Epithelial cell of proximal tubule (primary cell): Measurements from ENCODE around the gene UGT1A5. TPM values are rescaled to one million over a fixed set of nuclear protein-coding genes. Genes with fewer than 3 reads are reported as not detected.

ENCODE experiments used
- DNase-seq: peaks from one replicate; pipeline ENCODE4 v3.0.0-alpha.2; 2011; ENCODE audit warnings: low read depth
- H3K4me3 ChIP-seq: 2 replicates; pipeline ENCODE4 v1.5.1; 2011; ENCODE audit warnings: low read depth, mild to moderate bottlenecking, low read length
- total RNA-seq: library from RNA; depleted of rRNA; stranded (reverse); fragments of >200 nt; gene quantifications from 2 replicates; pipeline ENCODE4 v1.2.3, GENCODE V29; 2015
- TF ChIP-seq, protein P1 (sequence below): conservative IDR thresholded peaks from 2 replicates; pipeline ENCODE4 v1.5.1; 2012; ENCODE audit warnings: low read depth, mild to moderate bottlenecking, low read length

The UGT1A5 gene
- total RNA-seq, 1 donor from 2014 or later: not detected

DNA sequence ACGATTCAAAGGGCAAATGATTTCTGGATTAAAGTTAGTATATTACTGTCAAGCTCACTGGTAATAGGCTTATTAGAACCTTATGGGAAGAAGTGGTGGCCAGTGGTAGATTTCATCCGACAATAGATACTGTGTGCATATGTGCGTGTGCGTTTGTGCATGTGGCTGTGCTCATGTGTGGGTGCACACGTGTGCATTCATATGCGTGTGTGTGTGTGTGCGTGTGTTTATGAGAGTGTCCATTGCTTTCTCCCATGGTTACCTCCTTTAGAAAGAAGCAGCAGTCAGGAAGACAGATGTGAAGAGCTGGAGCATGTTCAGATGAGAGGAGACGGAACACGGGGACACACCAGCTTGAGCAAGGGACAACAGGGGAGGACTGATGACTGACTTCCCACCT is 56.6 kb downstream of the UGT1A5 start:
- TF ChIP-seq, protein P1, sequence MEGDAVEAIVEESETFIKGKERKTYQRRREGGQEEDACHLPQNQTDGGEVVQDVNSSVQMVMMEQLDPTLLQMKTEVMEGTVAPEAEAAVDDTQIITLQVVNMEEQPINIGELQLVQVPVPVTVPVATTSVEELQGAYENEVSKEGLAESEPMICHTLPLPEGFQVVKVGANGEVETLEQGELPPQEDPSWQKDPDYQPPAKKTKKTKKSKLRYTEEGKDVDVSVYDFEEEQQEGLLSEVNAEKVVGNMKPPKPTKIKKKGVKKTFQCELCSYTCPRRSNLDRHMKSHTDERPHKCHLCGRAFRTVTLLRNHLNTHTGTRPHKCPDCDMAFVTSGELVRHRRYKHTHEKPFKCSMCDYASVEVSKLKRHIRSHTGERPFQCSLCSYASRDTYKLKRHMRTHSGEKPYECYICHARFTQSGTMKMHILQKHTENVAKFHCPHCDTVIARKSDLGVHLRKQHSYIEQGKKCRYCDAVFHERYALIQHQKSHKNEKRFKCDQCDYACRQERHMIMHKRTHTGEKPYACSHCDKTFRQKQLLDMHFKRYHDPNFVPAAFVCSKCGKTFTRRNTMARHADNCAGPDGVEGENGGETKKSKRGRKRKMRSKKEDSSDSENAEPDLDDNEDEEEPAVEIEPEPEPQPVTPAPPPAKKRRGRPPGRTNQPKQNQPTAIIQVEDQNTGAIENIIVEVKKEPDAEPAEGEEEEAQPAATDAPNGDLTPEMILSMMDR: no peak
- no peak overlapping the region for H3K4me3 ChIP-seq
- no peak for DNase-seq

DNA sequence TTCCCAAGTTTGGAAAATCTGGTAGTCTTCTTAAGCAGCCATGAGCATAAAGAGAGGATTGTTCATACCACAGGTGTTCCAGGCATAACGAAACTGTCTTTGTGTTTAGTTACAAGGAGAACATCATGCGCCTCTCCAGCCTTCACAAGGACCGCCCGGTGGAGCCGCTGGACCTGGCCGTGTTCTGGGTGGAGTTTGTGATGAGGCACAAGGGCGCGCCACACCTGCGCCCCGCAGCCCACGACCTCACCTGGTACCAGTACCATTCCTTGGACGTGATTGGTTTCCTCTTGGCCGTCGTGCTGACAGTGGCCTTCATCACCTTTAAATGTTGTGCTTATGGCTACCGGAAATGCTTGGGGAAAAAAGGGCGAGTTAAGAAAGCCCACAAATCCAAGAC is 59.4 kb downstream of the UGT1A5 start:
- H3K4me3 ChIP-seq: no peak overlapping the region
- TF ChIP-seq, protein P1: no peak
- DNase-seq: no peak

DNA sequence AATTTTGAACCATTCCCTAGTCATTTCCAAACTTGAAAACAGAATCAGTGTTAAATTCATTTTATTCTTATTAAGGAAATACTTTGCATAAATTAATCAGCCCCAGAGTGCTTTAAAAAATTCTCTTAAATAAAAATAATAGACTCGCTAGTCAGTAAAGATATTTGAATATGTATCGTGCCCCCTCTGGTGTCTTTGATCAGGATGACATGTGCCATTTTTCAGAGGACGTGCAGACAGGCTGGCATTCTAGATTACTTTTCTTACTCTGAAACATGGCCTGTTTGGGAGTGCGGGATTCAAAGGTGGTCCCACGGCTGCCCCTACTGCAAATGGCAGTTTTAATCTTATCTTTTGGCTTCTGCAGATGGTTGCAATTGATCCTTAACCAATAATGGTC is 59.9 kb downstream of the UGT1A5 start:
- no peak for DNase-seq

DNA sequence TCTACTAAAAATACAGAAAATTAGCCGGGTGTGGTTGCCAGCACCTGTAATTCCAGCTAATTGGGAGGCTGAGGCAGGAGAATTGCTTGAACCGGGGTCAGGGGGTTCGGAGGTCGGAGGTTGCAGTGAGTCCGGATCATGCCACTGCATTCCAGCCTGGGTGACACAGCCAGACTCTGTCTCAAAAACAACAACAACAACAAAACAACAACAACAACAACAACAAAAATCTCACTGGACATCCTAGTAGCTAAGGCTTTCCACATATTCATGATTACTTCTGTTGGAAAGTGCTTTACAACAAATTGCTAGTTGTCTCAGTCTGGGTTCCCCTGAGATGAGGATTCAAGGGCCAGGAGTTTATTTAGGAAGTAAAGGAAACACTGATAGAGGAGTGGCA is 61.1 kb downstream of the UGT1A5 start:
- DNase-seq: no peak
- H3K4me3 ChIP-seq: no peak overlapping the region
- TF ChIP-seq, protein P1: no peak

More for the DNA sequence above, 59.9 kb downstream of the UGT1A5 start:
- TF ChIP-seq, protein P1: no peak
- H3K4me3 ChIP-seq: no peak overlapping the region

DNA sequence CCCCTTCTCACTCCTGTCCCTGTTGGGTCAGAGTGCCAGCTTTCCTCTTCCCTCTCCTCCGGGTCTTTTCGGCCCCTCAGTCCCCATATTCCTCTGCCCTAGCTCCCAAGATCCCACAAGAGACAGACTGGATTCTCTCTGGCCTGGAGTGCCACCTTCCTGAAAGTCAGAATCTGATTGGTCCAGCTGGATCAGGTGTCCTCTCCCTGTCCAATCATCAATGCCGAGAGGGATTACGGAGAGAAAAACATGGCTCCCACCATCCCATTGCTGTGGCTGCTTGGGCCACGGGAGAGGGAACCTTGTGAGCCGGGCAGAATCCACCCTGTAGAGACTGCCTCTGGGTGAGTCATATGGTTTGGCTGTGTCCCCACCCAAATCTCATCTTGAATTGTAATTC is 62.7 kb downstream of the UGT1A5 start:
- DNase-seq: no peak
- TF ChIP-seq, protein P1: no peak

DNA sequence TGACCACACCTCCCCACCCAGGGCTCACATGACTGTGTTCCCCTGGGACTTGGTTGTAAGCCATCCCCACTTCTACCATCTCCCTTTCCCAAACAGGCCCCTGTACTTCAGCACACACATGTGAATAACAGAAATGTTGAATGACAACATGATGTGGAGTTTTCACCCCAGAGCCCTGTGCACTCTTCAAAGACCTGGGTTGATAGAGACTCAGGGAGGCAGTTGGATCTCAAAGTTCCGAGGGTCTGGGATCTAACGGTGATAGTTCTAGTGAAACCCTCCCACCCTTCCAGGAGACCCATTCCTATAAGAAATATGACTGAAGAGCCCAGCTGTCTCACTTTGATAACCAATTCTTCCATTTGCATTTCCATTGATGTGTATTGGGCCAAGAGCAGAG is 65.3 kb downstream of the UGT1A5 start, which contains the start of gene MROH2A:
MROH2A (plus strand) TSS at position 301 of the 400 bp plus-strand sequence. CDS start 1,029 bp downstream, outside the sequence.
- TF ChIP-seq, protein P1: no peak
- DNase-seq: no peak
- no peak within 1 kb of the TSS for H3K4me3 ChIP-seq

More for the DNA sequence above, 62.7 kb downstream of the UGT1A5 start:
- H3K4me3 ChIP-seq: no peak overlapping the region

DNA sequence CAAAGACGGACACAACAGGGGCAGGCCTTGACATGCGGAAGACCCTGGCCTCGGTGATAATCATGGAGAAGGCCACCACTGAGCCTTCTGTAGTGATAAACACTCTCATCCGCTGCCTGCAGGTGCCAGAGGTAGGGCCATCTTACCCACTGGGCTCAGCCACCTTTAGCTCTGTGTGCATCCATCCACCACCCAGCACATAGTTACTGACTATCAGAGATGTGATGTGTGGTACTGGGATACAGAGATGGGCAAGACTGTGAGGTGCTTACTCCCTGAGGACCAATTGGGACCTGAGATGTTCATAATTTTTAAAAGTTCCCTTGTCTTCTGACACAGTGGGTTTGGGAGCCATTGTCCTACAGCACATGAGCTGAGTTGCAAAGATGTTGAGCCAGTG is 67.0 kb downstream of the UGT1A5 start:
- no peak for DNase-seq

More for the DNA sequence above, 67.0 kb downstream of the UGT1A5 start:
- TF ChIP-seq, protein P1: no peak
- no peak overlapping the region for H3K4me3 ChIP-seq
